Lower leg skin (tissue), 3 donors: ENCODE measurements around the gene LRIT3.

Experiments
- CTCF ChIP-seq, 3 donors: fragments of 450-650 bp; IDR thresholded peaks; one replicate each; pipeline ENCODE4 v1.5.1; 2016; ENCODE audit warnings: antibody characterized with exemption in 3 of 3, mild to moderate bottlenecking in 3 of 3, moderate library complexity in 2 of 3
- POLR2A ChIP-seq, 2 donors: fragments of 450-650 bp; IDR thresholded peaks; one replicate each; pipeline ENCODE4 v1.6.1; 2016 to 2017; ENCODE audit warnings: antibody characterized with exemption in 2 of 2, mild to moderate bottlenecking in 1 of 2, moderate library complexity in 1 of 2

GRCh38 chr4:109820563-109820962 is 27.3 kb upstream of the LRIT3 start:
- TF ChIP-seq POLR2A (IDR thresholded peaks at IDR 0.05): no peak
- no peak for TF ChIP-seq CTCF (IDR thresholded peaks at IDR 0.05)
